HG02870 (cell line): ENCODE data around the gene PTPRG.
"Not testable (repeated sequence)": the region's sequence is repeated elsewhere in the genome, so short reads cannot be mapped to it uniquely, and the experiment has no call there.

Experiments
- ATAC-seq: cut with Tn5 transposase; IDR thresholded peaks from one replicate; pipeline ENCODE4 v1.9.1; 2021; ENCODE audit warnings: mild to moderate bottlenecking, moderate library complexity; ENCODE audit not compliant: unreplicated experiment

Gene PTPRG

GRCh38 chr3:61813636-61814035 is 252.3 kb downstream of the PTPRG start:
- ATAC-seq, result no peak

GRCh38 chr3:61814674-61815073 is 253.3 kb downstream of the PTPRG start:
- no peak for ATAC-seq

GRCh38 chr3:61816304-61816703 is 254.9 kb downstream of the PTPRG start:
- not testable (repeated sequence) for ATAC-seq

GRCh38 chr3:61819861-61820260 is 258.5 kb downstream of the PTPRG start:
- ATAC-seq, result no peak

GRCh38 chr3:61820306-61820992 is 259.1 kb downstream of the PTPRG start:
- ATAC-seq, result no peak

GRCh38 chr3:61821823-61822251 is 260.5 kb downstream of the PTPRG start:
- no peak for ATAC-seq

- no peak for ATAC-seq
Measured at GRCh38 chr3:61822588-61822987, 261.2 kb downstream of the PTPRG start.

GRCh38 chr3:61824553-61825135 is 263.3 kb downstream of the PTPRG start:
- ATAC-seq, result no peak

- no peak for ATAC-seq
Measured at GRCh38 chr3:61826161-61826560, 264.8 kb downstream of the PTPRG start.

GRCh38 chr3:61828184-61828874 is 267.0 kb downstream of the PTPRG start:
- no peak for ATAC-seq

- no peak for ATAC-seq
Measured at GRCh38 chr3:61828880-61829721, 267.7 kb downstream of the PTPRG start.

- ATAC-seq, result no peak
Measured at GRCh38 chr3:61829722-61830350, 268.5 kb downstream of the PTPRG start.

GRCh38 chr3:61831973-61832372 is 270.6 kb downstream of the PTPRG start:
- ATAC-seq, result no peak

- no peak for ATAC-seq
Measured at GRCh38 chr3:61832375-61833229, 271.2 kb downstream of the PTPRG start.

GRCh38 chr3:61839256-61839655 is 277.9 kb downstream of the PTPRG start:
- no peak for ATAC-seq

GRCh38 chr3:61841111-61841845 is 279.9 kb downstream of the PTPRG start:
- no peak for ATAC-seq

GRCh38 chr3:61841988-61842387 is 280.6 kb downstream of the PTPRG start:
- no peak for ATAC-seq

GRCh38 chr3:61844346-61844745 is 283.0 kb downstream of the PTPRG start:
- ATAC-seq, result no peak

- ATAC-seq, result no peak
Measured at GRCh38 chr3:61846488-61846887, 285.1 kb downstream of the PTPRG start.
